Measurements from ENCODE around the gene ZNF860.

The ZNF860 gene

DNA sequence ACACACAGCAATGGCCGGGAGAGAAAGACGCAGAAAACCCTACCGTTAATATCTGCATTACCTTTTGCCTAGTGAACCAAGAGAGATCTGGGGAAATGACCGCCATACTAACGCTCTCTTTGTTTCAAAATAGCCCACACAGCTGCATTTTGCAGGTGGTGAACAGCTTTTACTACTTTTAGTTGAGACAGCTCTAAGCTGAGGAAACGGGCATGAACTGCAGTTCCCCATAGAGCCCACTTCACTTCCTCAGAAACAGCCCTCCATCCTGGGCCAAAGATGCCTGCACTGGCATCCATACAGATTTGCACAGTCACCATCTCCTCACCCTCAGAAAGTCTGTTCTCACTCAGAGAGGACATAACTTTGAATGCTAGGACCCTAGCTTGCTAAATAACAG lies 45.0 kb downstream of the ZNF860 start:
- no peak overlapping the region for H3K4me3 ChIP-seq (ENCODE audit: control insufficient read depth, low read depth, low read length)
- DNase-seq (ENCODE audit: low read depth) = no peak
- TF ChIP-seq, protein P1, sequence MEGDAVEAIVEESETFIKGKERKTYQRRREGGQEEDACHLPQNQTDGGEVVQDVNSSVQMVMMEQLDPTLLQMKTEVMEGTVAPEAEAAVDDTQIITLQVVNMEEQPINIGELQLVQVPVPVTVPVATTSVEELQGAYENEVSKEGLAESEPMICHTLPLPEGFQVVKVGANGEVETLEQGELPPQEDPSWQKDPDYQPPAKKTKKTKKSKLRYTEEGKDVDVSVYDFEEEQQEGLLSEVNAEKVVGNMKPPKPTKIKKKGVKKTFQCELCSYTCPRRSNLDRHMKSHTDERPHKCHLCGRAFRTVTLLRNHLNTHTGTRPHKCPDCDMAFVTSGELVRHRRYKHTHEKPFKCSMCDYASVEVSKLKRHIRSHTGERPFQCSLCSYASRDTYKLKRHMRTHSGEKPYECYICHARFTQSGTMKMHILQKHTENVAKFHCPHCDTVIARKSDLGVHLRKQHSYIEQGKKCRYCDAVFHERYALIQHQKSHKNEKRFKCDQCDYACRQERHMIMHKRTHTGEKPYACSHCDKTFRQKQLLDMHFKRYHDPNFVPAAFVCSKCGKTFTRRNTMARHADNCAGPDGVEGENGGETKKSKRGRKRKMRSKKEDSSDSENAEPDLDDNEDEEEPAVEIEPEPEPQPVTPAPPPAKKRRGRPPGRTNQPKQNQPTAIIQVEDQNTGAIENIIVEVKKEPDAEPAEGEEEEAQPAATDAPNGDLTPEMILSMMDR (IDR thresholded peaks at IDR 0.05; ENCODE audit: control insufficient read depth, insufficient read depth, low read depth, low read length, missing control alignments) = no peak

DNA sequence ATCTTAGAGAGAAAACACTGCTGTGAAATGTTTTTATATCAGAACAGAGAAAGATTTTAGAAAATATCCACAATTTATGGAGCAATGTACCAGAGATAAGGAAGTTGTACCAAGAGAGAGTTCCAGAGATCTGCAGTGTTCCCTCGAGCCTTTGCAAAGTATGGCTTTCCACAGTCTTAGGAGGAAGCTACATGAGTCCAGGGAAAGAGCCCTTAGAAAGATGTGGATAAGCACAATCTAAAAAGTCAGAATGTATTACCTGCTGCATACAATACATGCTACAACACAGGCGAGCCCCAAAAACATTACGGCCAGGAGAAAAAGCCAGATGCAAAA lies 56.4 kb downstream of the ZNF860 start:
- no peak overlapping the region for H3K4me3 ChIP-seq (ENCODE audit: control insufficient read depth, low read depth, low read length)
- TF ChIP-seq, protein P1 (IDR thresholded peaks at IDR 0.05; ENCODE audit: control insufficient read depth, insufficient read depth, low read depth, low read length, missing control alignments) = no peak
- DNase-seq (ENCODE audit: low read depth) = no peak

DNA sequence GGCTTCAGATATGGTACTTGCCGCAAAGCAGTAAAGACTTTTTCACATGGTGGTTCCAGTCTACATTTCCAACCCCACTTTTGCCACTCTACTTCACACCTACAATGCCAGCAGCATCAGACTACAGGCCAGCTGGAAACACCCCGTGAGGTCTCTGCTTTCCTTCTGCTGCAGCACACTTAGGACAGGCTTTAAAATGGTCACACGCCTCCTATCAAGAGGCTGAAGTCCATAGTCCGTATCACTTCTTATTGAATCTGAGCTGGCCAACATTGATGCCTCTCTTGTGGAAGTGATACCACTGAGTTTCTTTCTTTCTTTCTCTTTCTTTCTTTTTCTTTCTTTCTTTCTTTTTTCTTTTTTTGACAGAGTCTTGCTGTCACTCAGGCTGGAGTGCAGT lies 59.8 kb downstream of the ZNF860 start:
- no peak for DNase-seq (ENCODE audit: low read depth)

More for the DNA sequence above, 59.8 kb downstream of the ZNF860 start:
- no peak overlapping the region for H3K4me3 ChIP-seq (ENCODE audit: control insufficient read depth, low read depth, low read length)
- TF ChIP-seq, protein P1 (IDR thresholded peaks at IDR 0.05; ENCODE audit: control insufficient read depth, insufficient read depth, low read depth, low read length, missing control alignments) = no peak

All from AG09309 (cell line).